SK-N-SH treated with all-trans-retinoic acid at 6 μM for 48 hours (cell line): Measurements from ENCODE around the gene DCAF4L1.

Source experiments
- ARNTL ChIP-seq: fragments of 450-650 bp; formaldehyde crosslinking; IDR thresholded peaks from 2 replicates; pipeline ENCODE4 v1.5.0; 2020; ENCODE audit warnings: low read depth, mild to moderate bottlenecking, moderate library complexity, borderline replicate concordance
- CSRNP3 ChIP-seq: fragments of 250-450 bp; sonication (Bioruptor Pico); IDR thresholded peaks from 2 replicates; pipeline ENCODE4 v1.5.1; 2021; ENCODE audit warnings: mild to moderate bottlenecking, moderate library complexity
- GLIS3 ChIP-seq: fragments of 250-450 bp; sonication (Bioruptor Pico); IDR thresholded peaks from 2 replicates; pipeline ENCODE4 v1.5.0; 2020; ENCODE audit warnings: mild to moderate bottlenecking, moderate library complexity
- ISL1 ChIP-seq: fragments of 250-450 bp; sonication (Bioruptor Pico); IDR thresholded peaks from 2 replicates; pipeline ENCODE4 v2.1.2; 2022; ENCODE audit warnings: mild to moderate bottlenecking, moderate library complexity
- OSR1 ChIP-seq: fragments of 250-450 bp; sonication (Bioruptor Pico); IDR thresholded peaks from 2 replicates; pipeline ENCODE4 v1.8.0; 2022; ENCODE audit warnings: moderate library complexity, mild to moderate bottlenecking, inconsistent platforms
- PATZ1 ChIP-seq: fragments of 250-450 bp; sonication (Bioruptor Pico); IDR thresholded peaks from 2 replicates; pipeline ENCODE4 v1.8.0; 2020; ENCODE audit warnings: mild to moderate bottlenecking, moderate library complexity, borderline replicate concordance
- RARB ChIP-seq: fragments of 250-450 bp; sonication (Bioruptor Pico); IDR thresholded peaks from 2 replicates; pipeline ENCODE4 v1.8.0; 2021; ENCODE audit warnings: mild to moderate bottlenecking, moderate library complexity
- TCF4 ChIP-seq: fragments of 250-450 bp; sonication (Bioruptor Pico); IDR thresholded peaks from 2 replicates; pipeline ENCODE4 v1.8.0; 2021; ENCODE audit warnings: mild to moderate bottlenecking, moderate library complexity, borderline replicate concordance
- TSHZ2 ChIP-seq: fragments of 250-450 bp; sonication (Bioruptor Pico); IDR thresholded peaks from 2 replicates; pipeline ENCODE4 v1.5.0; 2020; ENCODE audit warnings: mild to moderate bottlenecking, moderate library complexity
- ZFP3 ChIP-seq: fragments of 250-450 bp; sonication (Bioruptor Pico); IDR thresholded peaks from 2 replicates; pipeline ENCODE4 v1.5.0; 2020; ENCODE audit warnings: mild to moderate bottlenecking, moderate library complexity
- ZFP30 ChIP-seq: fragments of 450-650 bp; formaldehyde crosslinking; IDR thresholded peaks from 2 replicates; pipeline ENCODE4 v1.5.0; 2022; ENCODE audit warnings: mild to moderate bottlenecking, moderate library complexity
- ZNF70 ChIP-seq: fragments of 450-650 bp; formaldehyde crosslinking; IDR thresholded peaks from 2 replicates; pipeline ENCODE4 v1.5.0; 2020; ENCODE audit warnings: mild to moderate bottlenecking, moderate library complexity
- TF ChIP-seq, protein P1 (sequence below): fragments of 250-450 bp; sonication (Bioruptor Pico); IDR thresholded peaks from 2 replicates; pipeline ENCODE4 v1.5.1; 2020; ENCODE audit warnings: low read depth, mild to moderate bottlenecking, moderate library complexity

DNA sequence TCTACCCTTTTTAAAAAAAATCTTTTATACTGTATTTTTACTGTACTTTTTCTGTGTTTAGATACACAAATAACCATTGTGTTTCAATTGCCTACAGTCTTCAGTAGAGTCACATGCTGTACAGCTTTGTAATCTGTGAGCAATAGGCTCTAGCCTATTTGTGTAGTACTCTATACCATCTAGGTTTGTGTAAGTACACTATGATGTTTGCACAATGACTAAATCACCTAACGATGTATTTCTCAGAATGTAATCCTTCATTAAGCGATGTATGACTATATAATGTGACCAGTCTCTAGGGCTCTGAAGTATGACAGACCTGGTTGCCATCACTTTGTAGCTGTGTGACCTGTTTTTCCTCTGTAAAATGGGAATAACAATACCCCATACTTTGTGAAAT, 14.2 kb upstream of the DCAF4L1 start:
- TF ChIP-seq, protein P1, sequence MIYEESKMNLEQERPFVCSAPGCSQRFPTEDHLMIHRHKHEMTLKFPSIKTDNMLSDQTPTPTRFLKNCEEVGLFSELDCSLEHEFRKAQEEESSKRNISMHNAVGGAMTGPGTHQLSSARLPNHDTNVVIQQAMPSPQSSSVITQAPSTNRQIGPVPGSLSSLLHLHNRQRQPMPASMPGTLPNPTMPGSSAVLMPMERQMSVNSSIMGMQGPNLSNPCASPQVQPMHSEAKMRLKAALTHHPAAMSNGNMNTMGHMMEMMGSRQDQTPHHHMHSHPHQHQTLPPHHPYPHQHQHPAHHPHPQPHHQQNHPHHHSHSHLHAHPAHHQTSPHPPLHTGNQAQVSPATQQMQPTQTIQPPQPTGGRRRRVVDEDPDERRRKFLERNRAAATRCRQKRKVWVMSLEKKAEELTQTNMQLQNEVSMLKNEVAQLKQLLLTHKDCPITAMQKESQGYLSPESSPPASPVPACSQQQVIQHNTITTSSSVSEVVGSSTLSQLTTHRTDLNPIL (CRISPR knock-in tag) = no peak
- TF ChIP-seq PATZ1 (CRISPR knock-in tag) = no peak
- no peak for TF ChIP-seq ARNTL (CRISPR knock-in tag)
- no peak for TF ChIP-seq RARB
- TF ChIP-seq CSRNP3 = no peak
- TF ChIP-seq ZNF70 = no peak
- TF ChIP-seq OSR1 = no peak
- no peak for TF ChIP-seq ZFP30 (CRISPR knock-in tag)
- TF ChIP-seq TSHZ2 (CRISPR knock-in tag) = no peak
- TF ChIP-seq TCF4 (CRISPR knock-in tag) = no peak
- no peak for TF ChIP-seq ZFP3 (CRISPR knock-in tag)
- TF ChIP-seq ISL1 (CRISPR knock-in tag) = no peak
- TF ChIP-seq GLIS3 = no peak
